Measurements from ENCODE around the gene BANF2. TPM values are rescaled to one million over a fixed set of nuclear protein-coding genes. Genes with fewer than 3 reads are reported as not detected.

The BANF2 gene
- total and polyA plus RNA-seq, 2 of the 8 experiments (the other 6 are each of a cell fraction or from before 2014, with no cell fraction given) = not detected

GRCh38 chr20:17682889-17683198 is 16.9 kb upstream of the BANF2 start:
- peak overlapping the region; percentile 60; the same call in 1 of the 2 replicates for H3K18ac ChIP-seq (ENCODE audit: extremely low read depth, low read length)
- FAIRE-seq (no peak), DNase-seq (ENCODE audit: low read depth in 1 of 2, low spot score in 2 of 2) (no peak)
- 24% methylated on average over 10 of the region's 10 CpGs; no CpG with 5 or more reads in 1 of the 2 experiments for WGBS, 2 experiments (ENCODE audit: extremely low coverage in 1 of 2, insufficient coverage in 1 of 2, insufficient read length in 1 of 2, insufficient replicate concordance in 2 of 2, low coverage in 1 of 2, low lambda C conversion rate in 2 of 2, missing lambda C conversion rate in 1 of 2)
- TF ChIP-seq KDM1A (IDR thresholded peaks at IDR 0.05; ENCODE audit: borderline replicate concordance, low read length) (no peak), PHF8 (conservative IDR thresholded peaks at IDR 0.05; ENCODE audit: low read depth, low read length) (peak; percentile 11; the same call in 1 of the 2 replicates), USF2 (IDR thresholded peaks at IDR 0.05; ENCODE audit: low read length) (0 out of 2 replicates have a peak, but pooled peaks have one; percentile 6), FOSL1 (IDR thresholded peaks at IDR 0.05; ENCODE audit: insufficient read depth, low read depth, low read length) (no peak), BCL11A (IDR thresholded peaks at IDR 0.05; ENCODE audit: low read depth in 2 of 2, low read length in 2 of 2) (no peak), E2F6 (IDR thresholded peaks at IDR 0.05) (no peak), RFX5 (IDR thresholded peaks at IDR 0.05; ENCODE audit: borderline replicate concordance, low read depth, low read length) (no peak)
- no peaks in the 10 kb centered on the region for H3K27me3 ChIP-seq (replicated peaks in 1 of 4; ENCODE audit: control insufficient read depth in 3 of 4, extremely low read depth in 1 of 4, insufficient read depth in 3 of 4, low read length in 3 of 4)
- no peaks in the 10 kb centered on the region for H3K9me3 ChIP-seq (ENCODE audit: insufficient read depth in 2 of 2, low read depth in 1 of 2, low read length in 1 of 2)
- H2BK120ac ChIP-seq (replicated peaks; ENCODE audit: low read depth, low read length) = no peak overlapping the region
- H3K4me1 ChIP-seq (replicated peaks in 1 of 4; ENCODE audit: control insufficient read depth in 3 of 4, insufficient read depth in 4 of 4, low read length in 3 of 4) = peaks cover 6 to 12% (median 9%) of the 10 kb centered on the region in 4 experiments; a peak in 6 of 7 replicates
- no peak overlapping the region for H4K8ac ChIP-seq (ENCODE audit: extremely low read depth, insufficient read depth, low read length)
- H3K27ac ChIP-seq (ENCODE audit: low read depth, low read length) = no peak overlapping the region
- H3K4me3 ChIP-seq (ENCODE audit: extremely low read depth in 1 of 4, insufficient read depth in 2 of 4, low read depth in 3 of 4, low read length in 4 of 4) = peak overlapping the region; percentile 35 to 96 (median 44)
- peaks cover 8 to 13% of the 10 kb centered on the region in 2 experiments for H4K20me1 ChIP-seq (replicated peaks in 1 of 2; ENCODE audit: control insufficient read depth in 1 of 2, insufficient read depth in 2 of 2, low read length in 2 of 2)
- no peak overlapping the region for H3K4ac ChIP-seq (replicated peaks; ENCODE audit: insufficient read length, low read depth, low read length)
- H2BK20ac ChIP-seq (ENCODE audit: low read length) = no peak overlapping the region
- H3K14ac ChIP-seq (ENCODE audit: insufficient read length) = no peak overlapping the region
- peaks cover 0 to 7% (median 0%) of the 10 kb centered on the region in 4 experiments; a peak in 2 of 8 replicates for H3K36me3 ChIP-seq (ENCODE audit: control insufficient read depth in 2 of 4, insufficient read depth in 4 of 4, low read length in 3 of 4)
- ChIA-PET POLR2A (ENCODE audit: partially characterized antibody) (interaction anchor here (0.6 to 3.6 kb wide), 16 partner anchors 13 to 287 kb away, joined by 3 to 19 read pairs (median 3); partner anchors contain the start of genes MGME1 and SNX5), CTCF (ENCODE audit: partially characterized antibody) (interaction anchor here (0.7 to 4.0 kb wide), 31 partner anchors 10 to 255 kb away, joined by 3 to 24 read pairs (median 3); no protein-coding TSS in a partner anchor)
- H4K91ac ChIP-seq (replicated peaks; ENCODE audit: insufficient read length, low read length) = no peak overlapping the region
- peaks cover 10% of the 10 kb centered on the region; the same call in 1 of the 2 replicates for H3K23me2 ChIP-seq (ENCODE audit: low read depth, low read length)
- H3K79me2 ChIP-seq (ENCODE audit: control insufficient read depth in 1 of 2, insufficient read depth in 2 of 2, low read length in 2 of 2) = peaks cover 14 to 31% of the 10 kb centered on the region in 2 experiments
- peak overlapping the region; percentile 70 to 74 for H3K4me2 ChIP-seq (ENCODE audit: insufficient read depth in 1 of 2, low read depth in 2 of 2, low read length in 2 of 2)
- no peak overlapping the region for H2BK15ac ChIP-seq (ENCODE audit: low read length)
- H2BK5ac ChIP-seq (ENCODE audit: low read depth, low read length) = peak overlapping the region; percentile 76; the same call in 1 of the 2 replicates
- H2AK5ac ChIP-seq (ENCODE audit: low read depth, low read length) = no peak overlapping the region
- H3K79me1 ChIP-seq (ENCODE audit: low read depth, low read length) = peaks cover 11% of the 10 kb centered on the region
- peak overlapping the region; percentile 87 for H2AFZ ChIP-seq (ENCODE audit: low read length)
- H4K5ac ChIP-seq (ENCODE audit: insufficient read length, low read depth, low read length) = no peak overlapping the region
- no peak overlapping the region for H3K23ac ChIP-seq (ENCODE audit: insufficient read length)
- no peak overlapping the region for H2BK12ac ChIP-seq (ENCODE audit: low read depth, low read length)
- peak overlapping the region in 1 of 4 experiments; percentile 8; a peak in 1 of 7 replicates for H3K9ac ChIP-seq (replicated peaks in 1 of 4; ENCODE audit: extremely low read depth in 1 of 4, low read depth in 3 of 4, low read length in 3 of 4)
- H3K56ac ChIP-seq (replicated peaks; ENCODE audit: insufficient read length, low read depth, low read length) = no peak overlapping the region
